ENCODE measurements around the gene MCCC1.

- TF ChIP-seq CTCF (IDR thresholded peaks at IDR 0.05; ENCODE audit: insufficient read depth, low read length, poor library complexity, severe bottlenecking) (no peak), EZH2phosphoT487 (conservative IDR thresholded peaks at IDR 0.05; ENCODE audit: low read length) (no peak)
Measured at GRCh38 chr3:182969853-182970252, 129.4 kb downstream of the MCCC1 start.
